ENCODE data around the gene C8G. TPM values are rescaled to one million over a fixed set of nuclear protein-coding genes. Genes with fewer than 3 reads are reported as not detected.

Gene C8G
- polyA plus RNA-seq, 1 donor from 2014 or later = not detected

- peak within 1 kb of the TSS; percentile 42 for H3K27ac ChIP-seq (ENCODE audit: low read length)
- peak within 1 kb of the TSS; percentile 70 for H2AFZ ChIP-seq (ENCODE audit: low read depth, low read length)
Measured at GRCh38 chr9:136991993-136992818, 47.2 kb downstream of the C8G start, which contains the start of gene PAXX. Gene PAXX (plus strand): TSS chr9:136992422. CDS start chr9:136992444, 22 bp downstream.

More at GRCh38 chr9:136991993-136992818, 47.2 kb downstream of the C8G start, which contains the start of gene PAXX:
- Histone ChIP-seq H3K36me3 (ENCODE audit: insufficient read depth, low read length) (no peaks in the 10 kb centered on the region), H4K20me1 (ENCODE audit: insufficient read depth) (no peaks in the 10 kb centered on the region), H3K27me3 (ENCODE audit: insufficient read depth, low read depth, low read length) (peaks cover 3% of the 10 kb centered on the region), H3F3A (ENCODE audit: insufficient read depth, low read length, poor library complexity, severe bottlenecking) (no peaks in the 10 kb centered on the region), H3K79me2 (replicated peaks; ENCODE audit: insufficient read depth, low read length) (no peaks in the 10 kb centered on the region), H3K4me2 (ENCODE audit: low read length) (peak within 1 kb of the TSS; percentile 87), H3K9me3 (ENCODE audit: low read length) (no peaks in the 10 kb centered on the region), H3K9me2 (ENCODE audit: insufficient read depth, low read length) (no peaks in the 10 kb centered on the region), H3K4me3 (ENCODE audit: low read length) (peak within 1 kb of the TSS; percentile 96), H3K9ac (ENCODE audit: low read length) (peak within 1 kb of the TSS; percentile 81)
- TF ChIP-seq SMC3 (conservative IDR thresholded peaks at IDR 0.05; ENCODE audit: poor library complexity) (peak; percentile 34), EP300 (conservative IDR thresholded peaks at IDR 0.05; ENCODE audit: poor library complexity, severe bottlenecking) (peak; percentile 10), MXI1 (conservative IDR thresholded peaks at IDR 0.05; ENCODE audit: poor library complexity, severe bottlenecking) (peak; percentile 96), RAD21 (conservative IDR thresholded peaks at IDR 0.05) (no peak), POLR2AphosphoS5 (IDR thresholded peaks at IDR 0.05) (peak; percentile 60), REST (IDR thresholded peaks at IDR 0.05; ENCODE audit: borderline replicate concordance) (no peak), CTCF (IDR thresholded peaks at IDR 0.05; ENCODE audit: poor library complexity, severe bottlenecking) (no peak), EZH2 (IDR thresholded peaks at IDR 0.05; ENCODE audit: borderline replicate concordance, insufficient read depth, low read length, poor library complexity, severe bottlenecking) (no peak), TAF1 (IDR thresholded peaks at IDR 0.05; ENCODE audit: low read depth) (no peak)
